Cardiac fibroblast (primary cell): Measurements from ENCODE around the gene CADM2.

Experiments used
- DNase-seq, 2 donors: peaks; one replicate each; pipeline versions ENCODE4 v3.0.0 to v3.0.0-alpha.2; 2010; ENCODE audit warnings: low read depth in 2 of 2
- H3K4me3 ChIP-seq, 2 donors: replicated peaks in 1 of 2; 1 replicate in 1 of 2; 2 replicates in 1 of 2; pipeline ENCODE4 v1.5.1; 2011; ENCODE audit warnings: low read depth in 2 of 2, low read length in 2 of 2, mild to moderate bottlenecking in 2 of 2, moderate library complexity in 1 of 2
- TF ChIP-seq, protein P1 (sequence below): IDR thresholded peaks from one replicate; pipeline ENCODE4 v1.5.1; 2011; ENCODE audit warnings: low read depth, mild to moderate bottlenecking, low read length, inconsistent platforms

The CADM2 gene

GRCh38 chr3:85508659-85509058, 549.9 kb downstream of the CADM2 start:
- TF ChIP-seq, protein P1, sequence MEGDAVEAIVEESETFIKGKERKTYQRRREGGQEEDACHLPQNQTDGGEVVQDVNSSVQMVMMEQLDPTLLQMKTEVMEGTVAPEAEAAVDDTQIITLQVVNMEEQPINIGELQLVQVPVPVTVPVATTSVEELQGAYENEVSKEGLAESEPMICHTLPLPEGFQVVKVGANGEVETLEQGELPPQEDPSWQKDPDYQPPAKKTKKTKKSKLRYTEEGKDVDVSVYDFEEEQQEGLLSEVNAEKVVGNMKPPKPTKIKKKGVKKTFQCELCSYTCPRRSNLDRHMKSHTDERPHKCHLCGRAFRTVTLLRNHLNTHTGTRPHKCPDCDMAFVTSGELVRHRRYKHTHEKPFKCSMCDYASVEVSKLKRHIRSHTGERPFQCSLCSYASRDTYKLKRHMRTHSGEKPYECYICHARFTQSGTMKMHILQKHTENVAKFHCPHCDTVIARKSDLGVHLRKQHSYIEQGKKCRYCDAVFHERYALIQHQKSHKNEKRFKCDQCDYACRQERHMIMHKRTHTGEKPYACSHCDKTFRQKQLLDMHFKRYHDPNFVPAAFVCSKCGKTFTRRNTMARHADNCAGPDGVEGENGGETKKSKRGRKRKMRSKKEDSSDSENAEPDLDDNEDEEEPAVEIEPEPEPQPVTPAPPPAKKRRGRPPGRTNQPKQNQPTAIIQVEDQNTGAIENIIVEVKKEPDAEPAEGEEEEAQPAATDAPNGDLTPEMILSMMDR: no peak
- no peak overlapping the region for H3K4me3 ChIP-seq
- no peak for DNase-seq

GRCh38 chr3:85516146-85516545, 557.4 kb downstream of the CADM2 start:
- TF ChIP-seq, protein P1: no peak
- no peak for DNase-seq
- H3K4me3 ChIP-seq: no peak overlapping the region

- DNase-seq: no peak
- TF ChIP-seq, protein P1: no peak
- no peak overlapping the region for H3K4me3 ChIP-seq
Measured at GRCh38 chr3:85524104-85524503, 565.3 kb downstream of the CADM2 start.

- TF ChIP-seq, protein P1: no peak
- DNase-seq: no peak
- H3K4me3 ChIP-seq: no peak overlapping the region
Measured at GRCh38 chr3:85525264-85525663, 566.5 kb downstream of the CADM2 start.

DNA sequence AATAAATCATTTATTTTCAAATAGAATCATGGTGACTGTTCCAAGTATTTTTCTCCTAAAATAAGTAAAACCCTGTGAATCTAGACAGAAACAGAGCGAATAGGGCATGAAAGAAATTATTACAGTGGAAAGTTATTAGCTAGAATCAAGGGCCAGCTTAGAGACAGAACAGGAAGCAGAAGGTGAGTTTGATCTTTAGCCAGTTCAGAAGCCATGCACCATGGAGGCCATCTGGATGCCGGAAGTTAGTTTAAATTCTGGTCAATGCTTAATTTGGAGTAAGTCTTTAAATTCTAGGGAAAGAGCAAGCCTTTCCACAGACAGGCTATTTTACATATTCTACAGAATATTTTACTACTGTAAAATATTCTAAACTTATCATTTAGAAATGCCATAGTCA, 574.8 kb downstream of the CADM2 start:
- no peak for DNase-seq
- TF ChIP-seq, protein P1: no peak
- H3K4me3 ChIP-seq: no peak overlapping the region

GRCh38 chr3:85535517-85535916, 576.7 kb downstream of the CADM2 start:
- TF ChIP-seq, protein P1: no peak
- no peak for DNase-seq
- no peak overlapping the region for H3K4me3 ChIP-seq

GRCh38 chr3:85539232-85539631, 580.4 kb downstream of the CADM2 start:
- no peak for DNase-seq
- TF ChIP-seq, protein P1: no peak

More at GRCh38 chr3:85539232-85539631, 580.4 kb downstream of the CADM2 start:
- H3K4me3 ChIP-seq: no peak overlapping the region
